Neural cell (in vitro differentiated cells): ENCODE data around the gene PPP1R12B.

Experiments used
- CTCF ChIP-seq: fragments of 450-650 bp; IDR thresholded peaks from 2 replicates; pipeline ENCODE4 v1.5.1; 2014; ENCODE audit warnings: antibody characterized with exemption, mild to moderate bottlenecking, moderate library complexity; ENCODE audit not compliant: poor library complexity, severe bottlenecking
- EP300 ChIP-seq: fragments of 450-650 bp; conservative IDR thresholded peaks from 2 replicates; pipeline ENCODE4 v1.6.1; 2014; ENCODE audit warnings: antibody characterized with exemption, mild to moderate bottlenecking, moderate library complexity; ENCODE audit not compliant: poor library complexity, severe bottlenecking
- EZH2 ChIP-seq: fragments of 200-600, 300-800 bp; shearing (Covaris generic), sonication (generic); IDR thresholded peaks from 2 replicates; pipeline ENCODE4 v1.6.1; 2014; ENCODE audit warnings: antibody characterized with exemption, low read length, borderline replicate concordance, mild to moderate bottlenecking; ENCODE audit not compliant: insufficient read depth, poor library complexity, severe bottlenecking
- MXI1 ChIP-seq: fragments of 450-650 bp; conservative IDR thresholded peaks from 2 replicates; pipeline ENCODE4 v1.6.1; 2014; ENCODE audit warnings: antibody characterized with exemption, mild to moderate bottlenecking; ENCODE audit not compliant: poor library complexity, severe bottlenecking
- POLR2AphosphoS5 ChIP-seq: IDR thresholded peaks from 2 replicates; pipeline ENCODE4 v1.6.1; 2012
- RAD21 ChIP-seq: fragments of 450-650 bp; conservative IDR thresholded peaks from 2 replicates; pipeline ENCODE4 v1.6.1; 2014; ENCODE audit warnings: antibody characterized with exemption, mild to moderate bottlenecking, moderate library complexity
- REST ChIP-seq: IDR thresholded peaks from 2 replicates; pipeline ENCODE4 v1.6.1; 2012; ENCODE audit warnings: borderline replicate concordance
- SMC3 ChIP-seq: fragments of 450-650 bp; conservative IDR thresholded peaks from 2 replicates; pipeline ENCODE4 v1.6.1; 2014; ENCODE audit warnings: antibody characterized with exemption, mild to moderate bottlenecking, moderate library complexity; ENCODE audit not compliant: poor library complexity
- TAF1 ChIP-seq: IDR thresholded peaks from 2 replicates; pipeline ENCODE4 v1.6.1; 2012; ENCODE audit warnings: low read depth

- TF ChIP-seq CTCF (no peak), POLR2AphosphoS5 (no peak), TAF1 (no peak), SMC3 (no peak), EZH2 (no peak), EP300 (no peak), RAD21 (no peak), MXI1 (no peak), REST (no peak)
Observed at GRCh38 chr1:202597090-202597761, 248.7 kb downstream of the PPP1R12B start.
